Endothelial cell of umbilical vein (primary cell): ENCODE results near the gene EZR.

Experiments
- CTCF ChIP-seq, 2 donors: IDR thresholded peaks; 1 replicate in 1 of 2; 2 replicates in 1 of 2; pipeline ENCODE4 v1.5.1; 2011; ENCODE audit warnings: low read length in 2 of 2, mild to moderate bottlenecking in 2 of 2, moderate library complexity in 2 of 2, control low read depth in 1 of 2, inconsistent platforms in 1 of 2, low read depth in 1 of 2; ENCODE audit not compliant: insufficient read depth in 1 of 2; ENCODE audit errors: extremely low read depth in 1 of 2
- MAX ChIP-seq: IDR thresholded peaks from 2 replicates; pipeline ENCODE4 v1.6.1; 2011; ENCODE audit not compliant: insufficient read depth, insufficient read length
- POLR2A ChIP-seq: IDR thresholded peaks from 2 replicates; pipeline ENCODE4 v1.6.1; 2012; ENCODE audit warnings: low read depth, mild to moderate bottlenecking, control low read depth, low read length
- POLR2AphosphoS5 ChIP-seq: IDR thresholded peaks from 2 replicates; pipeline ENCODE4 v1.6.1; 2012; ENCODE audit warnings: low read depth, mild to moderate bottlenecking, control low read depth, low read length, moderate library complexity; ENCODE audit not compliant: insufficient read depth

GRCh38 chr6:158831571-158831970 lies 12.4 kb upstream of the EZR start:
- TF ChIP-seq POLR2A (no peak), CTCF (IDR thresholded peaks at IDR 0.05; ENCODE audit: extremely low read depth in 1 of 2, insufficient read depth in 1 of 2, low read depth in 1 of 2, low read length in 2 of 2) (no peak), MAX (no peak), POLR2AphosphoS5 (no peak)
